ENCODE data around the gene FHL3.
"Not testable (repeated sequence)": the region's sequence is repeated elsewhere in the genome, so short reads cannot be mapped to it uniquely, and the experiment has no call there.

The FHL3 gene

GRCh38 chr1:38034871-38035270 is 29.6 kb upstream of the FHL3 start:
- DNase-seq: no peak

DNA sequence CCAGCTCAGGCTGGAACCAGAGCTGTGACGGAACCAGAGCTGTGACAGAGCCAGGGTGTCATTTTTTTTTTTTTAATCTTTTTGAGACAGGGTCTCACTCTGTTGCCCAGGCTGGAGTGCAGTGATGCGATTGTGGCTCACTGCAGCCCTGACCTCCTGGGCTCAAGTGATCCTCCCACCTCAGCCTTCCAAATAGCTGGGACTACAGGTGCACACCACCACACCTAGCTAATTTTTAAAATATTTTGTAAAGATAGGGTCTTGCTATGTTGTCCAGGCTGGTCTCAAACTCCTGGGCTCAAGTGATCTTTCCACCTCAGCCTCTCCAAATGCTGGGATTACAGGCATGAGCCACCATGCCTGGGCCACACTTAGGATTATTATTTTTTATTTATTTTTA is 27.7 kb upstream of the FHL3 start:
- not testable (repeated sequence) for DNase-seq

DNA sequence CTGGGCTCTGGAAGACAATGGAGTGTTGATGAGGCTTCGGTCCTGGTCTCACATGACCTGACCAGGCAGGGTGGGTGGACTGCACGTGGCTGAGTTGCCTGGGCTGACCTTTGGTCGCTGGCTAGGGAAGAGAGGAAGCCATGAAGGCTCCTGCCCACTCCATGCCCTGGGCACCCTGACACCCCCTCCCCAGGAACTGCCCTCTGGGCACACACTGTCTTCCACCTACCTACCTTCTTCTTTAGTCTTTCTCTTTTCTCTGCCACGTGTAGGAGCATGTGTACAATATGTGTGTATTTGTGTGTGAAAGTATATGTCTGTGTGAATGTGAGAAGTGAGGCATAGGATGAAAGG is 26.2 kb upstream of the FHL3 start:
- no peak for DNase-seq

GRCh38 chr1:38030596-38031512 is 25.5 kb upstream of the FHL3 start:
- DNase-seq: no peak

GRCh38 chr1:38029685-38030511 is 24.6 kb upstream of the FHL3 start:
- DNase-seq: peak; percentile 95

GRCh38 chr1:38029081-38029681 is 23.9 kb upstream of the FHL3 start:
- DNase-seq: no peak

DNA sequence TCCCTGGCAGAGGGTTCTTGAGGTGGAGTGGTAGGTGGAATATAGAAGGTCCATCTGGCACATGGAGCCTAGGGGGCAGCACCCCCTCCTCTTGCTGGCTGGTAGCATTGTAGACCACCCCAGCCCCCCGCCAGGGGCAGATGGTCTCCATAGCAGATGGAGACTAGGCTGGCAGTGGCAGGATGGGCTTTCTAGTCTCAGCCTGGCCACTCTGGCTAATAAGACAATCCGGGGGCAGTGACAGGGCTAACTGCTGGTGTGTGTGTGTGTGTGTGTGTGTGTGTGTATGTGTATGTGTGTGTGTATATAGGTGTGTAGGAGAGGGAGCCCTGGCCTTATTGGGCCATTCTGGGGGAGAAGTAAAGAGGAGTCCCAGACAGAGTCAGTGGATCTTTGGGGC is 23.4 kb upstream of the FHL3 start:
- DNase-seq: no peak

- DNase-seq: peak; percentile 93
These were observed 22.8 kb upstream of the FHL3 start for GRCh38 chr1:38028105-38028591.

GRCh38 chr1:38027201-38028104 is 22.1 kb upstream of the FHL3 start:
- DNase-seq: no peak

GRCh38 chr1:38026592-38027200 is 21.4 kb upstream of the FHL3 start:
- DNase-seq: peak; percentile 57

- DNase-seq: no peak
These were observed 20.4 kb upstream of the FHL3 start for GRCh38 chr1:38025664-38026063.

GRCh38 chr1:38025233-38025632 is 19.9 kb upstream of the FHL3 start:
- DNase-seq: no peak

DNA sequence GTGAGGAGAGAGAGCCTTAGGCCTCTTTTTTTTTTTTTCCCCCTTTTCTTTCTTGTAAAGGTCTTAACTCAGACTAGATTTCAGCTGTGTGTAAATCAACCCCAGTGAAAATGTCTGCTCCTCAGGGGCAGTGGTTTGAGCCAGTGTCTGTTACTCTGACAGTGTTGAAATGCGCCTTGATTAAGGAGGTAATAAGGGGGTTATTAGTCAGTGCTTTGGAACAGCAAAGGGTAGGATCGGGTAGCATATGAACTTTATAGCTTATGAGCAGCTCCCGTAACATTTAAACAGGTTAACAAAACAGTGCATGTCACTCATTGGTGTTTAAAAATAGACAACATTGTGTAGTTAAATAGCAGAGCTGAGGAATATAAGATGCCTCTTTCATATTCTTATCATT is 17.5 kb upstream of the FHL3 start:
- DNase-seq: no peak

DNA sequence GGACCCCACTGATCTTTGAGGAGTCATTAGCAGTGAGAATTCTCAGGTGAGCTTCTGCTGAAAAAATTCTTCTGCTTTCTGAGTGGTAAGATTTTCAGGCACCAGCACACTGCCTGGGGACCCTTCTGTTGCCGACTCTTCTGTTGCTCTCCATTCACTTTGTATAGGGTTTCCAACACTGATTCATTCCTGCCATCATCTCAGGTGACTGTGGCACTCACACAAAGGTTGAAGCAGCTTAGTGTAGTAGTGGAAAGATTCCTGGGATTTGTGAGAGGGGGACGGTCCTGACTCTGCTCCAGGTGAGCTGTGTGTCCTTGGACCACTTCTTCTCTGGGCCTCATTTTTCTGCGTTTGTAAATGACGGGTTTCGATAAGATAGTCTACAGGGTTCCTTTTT is 16.7 kb upstream of the FHL3 start:
- no peak for DNase-seq

DNA sequence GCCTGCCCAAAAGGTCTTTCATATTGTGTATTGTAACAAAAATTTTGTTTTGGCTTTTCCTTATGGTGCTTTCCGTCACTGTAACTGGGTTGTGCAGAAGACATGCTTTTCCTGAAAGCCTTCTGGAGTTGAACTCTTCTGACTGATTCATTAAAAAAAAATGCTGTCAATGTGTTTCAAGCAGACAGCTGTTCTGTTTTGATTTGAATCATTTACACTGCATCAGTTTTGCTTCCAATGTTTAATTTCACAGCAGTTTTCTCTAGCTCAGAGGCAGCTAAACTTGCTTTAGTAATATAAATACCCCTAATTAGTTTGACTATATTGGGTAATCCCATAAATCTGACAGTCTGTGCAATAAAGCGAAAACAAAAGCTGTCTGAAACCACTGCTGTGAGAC is 15.1 kb upstream of the FHL3 start:
- DNase-seq: no peak

GRCh38 chr1:38018864-38019343 is 13.6 kb upstream of the FHL3 start:
- DNase-seq: peak; percentile 40

- DNase-seq: no peak
These were observed 10.8 kb upstream of the FHL3 start for GRCh38 chr1:38015978-38016725.

GRCh38 chr1:38014724-38015424 is 9.6 kb upstream of the FHL3 start:
- DNase-seq: no peak

GRCh38 chr1:38014171-38014570 is 8.9 kb upstream of the FHL3 start:
- no peak for DNase-seq

DNA sequence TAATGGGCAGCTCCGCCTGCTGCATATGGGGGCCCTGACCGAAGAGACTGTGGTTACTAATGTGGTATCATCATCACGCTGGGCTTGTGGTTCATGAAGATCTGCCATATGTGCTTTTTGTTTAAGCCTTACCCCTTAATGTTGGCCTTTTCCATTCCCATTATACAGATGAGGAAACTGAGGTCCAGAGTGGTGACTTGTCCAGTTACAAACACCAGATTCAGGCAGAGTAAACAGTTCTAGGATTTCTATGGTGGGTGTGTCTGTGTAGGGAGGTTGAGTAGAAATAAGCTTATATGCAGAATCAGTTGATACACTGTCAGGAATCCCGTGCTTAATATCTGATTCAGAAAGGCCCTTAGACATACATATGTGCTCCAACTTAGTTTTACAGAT is 7.9 kb upstream of the FHL3 start:
- no peak for DNase-seq

Data from activated CD4-positive, alpha-beta T cell treated with anti-CD3 and anti-CD28 coated beads, Interleukin-2, amount 50 U/mL, for 16 hours (primary cell).